Measurements from ENCODE around the gene FSTL3. TPM values are rescaled to one million over a fixed set of nuclear protein-coding genes. Genes with fewer than 3 reads are reported as not detected.

Gene FSTL3
- total and polyA plus RNA-seq, 2 of the 8 experiments (the other 6 are each of a cell fraction or from before 2014, with no cell fraction given) = 8.1 to 11.8 TPM

GRCh38 chr19:653425-653824 lies 22.8 kb upstream of the FSTL3 start (continued):
- TF ChIP-seq, protein P1, sequence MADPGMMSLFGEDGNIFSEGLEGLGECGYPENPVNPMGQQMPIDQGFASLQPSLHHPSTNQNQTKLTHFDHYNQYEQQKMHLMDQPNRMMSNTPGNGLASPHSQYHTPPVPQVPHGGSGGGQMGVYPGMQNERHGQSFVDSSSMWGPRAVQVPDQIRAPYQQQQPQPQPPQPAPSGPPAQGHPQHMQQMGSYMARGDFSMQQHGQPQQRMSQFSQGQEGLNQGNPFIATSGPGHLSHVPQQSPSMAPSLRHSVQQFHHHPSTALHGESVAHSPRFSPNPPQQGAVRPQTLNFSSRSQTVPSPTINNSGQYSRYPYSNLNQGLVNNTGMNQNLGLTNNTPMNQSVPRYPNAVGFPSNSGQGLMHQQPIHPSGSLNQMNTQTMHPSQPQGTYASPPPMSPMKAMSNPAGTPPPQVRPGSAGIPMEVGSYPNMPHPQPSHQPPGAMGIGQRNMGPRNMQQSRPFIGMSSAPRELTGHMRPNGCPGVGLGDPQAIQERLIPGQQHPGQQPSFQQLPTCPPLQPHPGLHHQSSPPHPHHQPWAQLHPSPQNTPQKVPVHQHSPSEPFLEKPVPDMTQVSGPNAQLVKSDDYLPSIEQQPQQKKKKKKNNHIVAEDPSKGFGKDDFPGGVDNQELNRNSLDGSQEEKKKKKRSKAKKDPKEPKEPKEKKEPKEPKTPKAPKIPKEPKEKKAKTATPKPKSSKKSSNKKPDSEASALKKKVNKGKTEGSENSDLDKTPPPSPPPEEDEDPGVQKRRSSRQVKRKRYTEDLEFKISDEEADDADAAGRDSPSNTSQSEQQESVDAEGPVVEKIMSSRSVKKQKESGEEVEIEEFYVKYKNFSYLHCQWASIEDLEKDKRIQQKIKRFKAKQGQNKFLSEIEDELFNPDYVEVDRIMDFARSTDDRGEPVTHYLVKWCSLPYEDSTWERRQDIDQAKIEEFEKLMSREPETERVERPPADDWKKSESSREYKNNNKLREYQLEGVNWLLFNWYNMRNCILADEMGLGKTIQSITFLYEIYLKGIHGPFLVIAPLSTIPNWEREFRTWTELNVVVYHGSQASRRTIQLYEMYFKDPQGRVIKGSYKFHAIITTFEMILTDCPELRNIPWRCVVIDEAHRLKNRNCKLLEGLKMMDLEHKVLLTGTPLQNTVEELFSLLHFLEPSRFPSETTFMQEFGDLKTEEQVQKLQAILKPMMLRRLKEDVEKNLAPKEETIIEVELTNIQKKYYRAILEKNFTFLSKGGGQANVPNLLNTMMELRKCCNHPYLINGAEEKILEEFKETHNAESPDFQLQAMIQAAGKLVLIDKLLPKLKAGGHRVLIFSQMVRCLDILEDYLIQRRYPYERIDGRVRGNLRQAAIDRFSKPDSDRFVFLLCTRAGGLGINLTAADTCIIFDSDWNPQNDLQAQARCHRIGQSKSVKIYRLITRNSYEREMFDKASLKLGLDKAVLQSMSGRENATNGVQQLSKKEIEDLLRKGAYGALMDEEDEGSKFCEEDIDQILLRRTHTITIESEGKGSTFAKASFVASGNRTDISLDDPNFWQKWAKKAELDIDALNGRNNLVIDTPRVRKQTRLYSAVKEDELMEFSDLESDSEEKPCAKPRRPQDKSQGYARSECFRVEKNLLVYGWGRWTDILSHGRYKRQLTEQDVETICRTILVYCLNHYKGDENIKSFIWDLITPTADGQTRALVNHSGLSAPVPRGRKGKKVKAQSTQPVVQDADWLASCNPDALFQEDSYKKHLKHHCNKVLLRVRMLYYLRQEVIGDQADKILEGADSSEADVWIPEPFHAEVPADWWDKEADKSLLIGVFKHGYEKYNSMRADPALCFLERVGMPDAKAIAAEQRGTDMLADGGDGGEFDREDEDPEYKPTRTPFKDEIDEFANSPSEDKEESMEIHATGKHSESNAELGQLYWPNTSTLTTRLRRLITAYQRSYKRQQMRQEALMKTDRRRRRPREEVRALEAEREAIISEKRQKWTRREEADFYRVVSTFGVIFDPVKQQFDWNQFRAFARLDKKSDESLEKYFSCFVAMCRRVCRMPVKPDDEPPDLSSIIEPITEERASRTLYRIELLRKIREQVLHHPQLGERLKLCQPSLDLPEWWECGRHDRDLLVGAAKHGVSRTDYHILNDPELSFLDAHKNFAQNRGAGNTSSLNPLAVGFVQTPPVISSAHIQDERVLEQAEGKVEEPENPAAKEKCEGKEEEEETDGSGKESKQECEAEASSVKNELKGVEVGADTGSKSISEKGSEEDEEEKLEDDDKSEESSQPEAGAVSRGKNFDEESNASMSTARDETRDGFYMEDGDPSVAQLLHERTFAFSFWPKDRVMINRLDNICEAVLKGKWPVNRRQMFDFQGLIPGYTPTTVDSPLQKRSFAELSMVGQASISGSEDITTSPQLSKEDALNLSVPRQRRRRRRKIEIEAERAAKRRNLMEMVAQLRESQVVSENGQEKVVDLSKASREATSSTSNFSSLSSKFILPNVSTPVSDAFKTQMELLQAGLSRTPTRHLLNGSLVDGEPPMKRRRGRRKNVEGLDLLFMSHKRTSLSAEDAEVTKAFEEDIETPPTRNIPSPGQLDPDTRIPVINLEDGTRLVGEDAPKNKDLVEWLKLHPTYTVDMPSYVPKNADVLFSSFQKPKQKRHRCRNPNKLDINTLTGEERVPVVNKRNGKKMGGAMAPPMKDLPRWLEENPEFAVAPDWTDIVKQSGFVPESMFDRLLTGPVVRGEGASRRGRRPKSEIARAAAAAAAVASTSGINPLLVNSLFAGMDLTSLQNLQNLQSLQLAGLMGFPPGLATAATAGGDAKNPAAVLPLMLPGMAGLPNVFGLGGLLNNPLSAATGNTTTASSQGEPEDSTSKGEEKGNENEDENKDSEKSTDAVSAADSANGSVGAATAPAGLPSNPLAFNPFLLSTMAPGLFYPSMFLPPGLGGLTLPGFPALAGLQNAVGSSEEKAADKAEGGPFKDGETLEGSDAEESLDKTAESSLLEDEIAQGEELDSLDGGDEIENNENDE (IDR thresholded peaks at IDR 0.05; ENCODE audit: insufficient replicate concordance, low read length) = no peak
- TF ChIP-seq JUND (IDR thresholded peaks at IDR 0.05; ENCODE audit: low read length) (no peak), YY1 (IDR thresholded peaks at IDR 0.05; ENCODE audit: low read depth, low read length) (no peak)
